HEK293 (cell line): ENCODE measurements around the gene ZC2HC1C.

Experiments used
- CTCF ChIA-PET: fragments of 350-600 bp; formaldehyde crosslinking; extraction: SDS; loops from one replicate; lab custom pipeline; 2021; ENCODE audit warnings: antibody characterized with exemption; lab: Yijun Ruan, JAX
- POLR2A ChIA-PET: fragments of 300-600 bp; formaldehyde crosslinking; extraction: SDS; loops from one replicate; lab custom pipeline; 2020; ENCODE audit warnings: antibody characterized with exemption, inconsistent platforms; lab: Yijun Ruan, JAX
- H3K27ac ChIP-seq: fragments of 200-500 bp; sonication (Bioruptor generic); 2 replicates; pipeline ENCODE4 v1.5.1; 2014; ENCODE audit warnings: low read depth, low read length, control low read depth, inconsistent platforms; ENCODE audit errors: extremely low read depth
- H3K36me3 ChIP-seq, 2 experiments: fragments of 200-500 bp in 1 of 2; sonication (Bioruptor generic) in 1 of 2; 1 replicate in 1 of 2; 2 replicates in 1 of 2; pipeline ENCODE4 v1.5.1; 2014 to 2017; ENCODE audit warnings: inconsistent platforms in 2 of 2, low read length in 2 of 2; ENCODE audit not compliant: control insufficient read depth in 2 of 2, insufficient read depth in 1 of 2
- H3K4me1 ChIP-seq: fragments of 200-500 bp; sonication (Bioruptor generic); 2 replicates; pipeline ENCODE4 v1.5.1; 2014; ENCODE audit warnings: mild to moderate bottlenecking, low read length, inconsistent platforms; ENCODE audit not compliant: control insufficient read depth, insufficient read depth
- H3K4me3 ChIP-seq: 2 replicates; pipeline ENCODE4 v1.5.1; 2011; ENCODE audit warnings: low read depth, mild to moderate bottlenecking, control low read depth, low read length, moderate library complexity
- H3K9me3 ChIP-seq: fragments of 200-500 bp; sonication (Bioruptor generic); 2 replicates; pipeline ENCODE4 v1.5.1; 2014; ENCODE audit warnings: low read depth, low read length, inconsistent platforms; ENCODE audit not compliant: control insufficient read depth, insufficient read depth
- ELK4 ChIP-seq: IDR thresholded peaks from 2 replicates; pipeline ENCODE4 v1.6.1; 2011; ENCODE audit warnings: mild to moderate bottlenecking, low read depth, low read length, borderline replicate concordance
- HOXA7 ChIP-seq: sonication (generic); formaldehyde crosslinking; IDR thresholded peaks from 2 replicates; pipeline ENCODE4 v1.8.1; 2022; ENCODE audit warnings: missing genetic modification reagents, borderline replicate concordance
- MZF1 ChIP-seq: fragments of 450-650 bp; formaldehyde crosslinking; IDR thresholded peaks from 2 replicates; pipeline ENCODE4 v1.5.1; 2017; ENCODE audit warnings: missing biosample characterization, missing genetic modification characterization, borderline replicate concordance
- PRDM2 ChIP-seq: fragments of 450-650 bp; formaldehyde crosslinking; IDR thresholded peaks from 2 replicates; pipeline ENCODE4 v1.5.1; 2016; ENCODE audit warnings: missing biosample characterization, missing genetic modification characterization, borderline replicate concordance
- PRDM6 ChIP-seq: fragments of 450-650 bp; formaldehyde crosslinking; IDR thresholded peaks from 2 replicates; pipeline ENCODE4 v1.5.1; 2017; ENCODE audit warnings: missing biosample characterization, missing genetic modification characterization
- ZBTB48 ChIP-seq: fragments of 450-650 bp; formaldehyde crosslinking; IDR thresholded peaks from 2 replicates; pipeline ENCODE4 v1.5.1; 2016; ENCODE audit warnings: missing biosample characterization, missing genetic modification characterization
- ZBTB6 ChIP-seq: fragments of 450-650 bp; formaldehyde crosslinking; IDR thresholded peaks from 2 replicates; pipeline ENCODE4 v1.5.1; 2017; ENCODE audit warnings: missing biosample characterization, missing genetic modification characterization
- ZNF169 ChIP-seq: fragments of 450-650 bp; formaldehyde crosslinking; IDR thresholded peaks from 2 replicates; pipeline ENCODE4 v1.5.1; 2016; ENCODE audit warnings: missing biosample characterization, missing genetic modification characterization
- ZNF174 ChIP-seq: fragments of 450-650 bp; formaldehyde crosslinking; IDR thresholded peaks from 2 replicates; pipeline ENCODE4 v1.5.0; 2017; ENCODE audit warnings: missing biosample characterization, mild to moderate bottlenecking, missing genetic modification characterization
- ZNF324 ChIP-seq: fragments of 450-650 bp; formaldehyde crosslinking; IDR thresholded peaks from 2 replicates; pipeline ENCODE4 v1.5.1; 2016; ENCODE audit warnings: missing biosample characterization, missing genetic modification characterization
- ZNF548 ChIP-seq: fragments of 450-650 bp; formaldehyde crosslinking; IDR thresholded peaks from 2 replicates; pipeline ENCODE4 v1.5.1; 2016; ENCODE audit warnings: missing biosample characterization, missing genetic modification characterization
- ZNF701 ChIP-seq: fragments of 450-650 bp; formaldehyde crosslinking; IDR thresholded peaks from 2 replicates; pipeline ENCODE4 v1.5.1; 2016; ENCODE audit warnings: missing biosample characterization, missing genetic modification characterization
- ZSCAN23 ChIP-seq: fragments of 450-650 bp; formaldehyde crosslinking; IDR thresholded peaks from 2 replicates; pipeline ENCODE4 v1.5.1; 2016; ENCODE audit warnings: missing biosample characterization, missing genetic modification characterization
- TF ChIP-seq, protein P1 (sequence below): fragments of 450-650 bp; formaldehyde crosslinking; IDR thresholded peaks from 2 replicates; pipeline ENCODE4 v1.5.1; 2016; ENCODE audit warnings: missing biosample characterization, missing genetic modification characterization, low read depth
- TF ChIP-seq, protein P2 (sequence below): fragments of 450-650 bp; formaldehyde crosslinking; IDR thresholded peaks from 2 replicates; pipeline ENCODE4 v1.5.1; 2016; ENCODE audit warnings: missing biosample characterization, missing genetic modification characterization
- TF ChIP-seq, protein P3 (sequence below): fragments of 450-650 bp; formaldehyde crosslinking; conservative IDR thresholded peaks from 2 replicates; pipeline ENCODE4 v1.5.1; 2016; ENCODE audit warnings: low read depth, missing biosample characterization, missing genetic modification characterization

The ZC2HC1C gene

DNA sequence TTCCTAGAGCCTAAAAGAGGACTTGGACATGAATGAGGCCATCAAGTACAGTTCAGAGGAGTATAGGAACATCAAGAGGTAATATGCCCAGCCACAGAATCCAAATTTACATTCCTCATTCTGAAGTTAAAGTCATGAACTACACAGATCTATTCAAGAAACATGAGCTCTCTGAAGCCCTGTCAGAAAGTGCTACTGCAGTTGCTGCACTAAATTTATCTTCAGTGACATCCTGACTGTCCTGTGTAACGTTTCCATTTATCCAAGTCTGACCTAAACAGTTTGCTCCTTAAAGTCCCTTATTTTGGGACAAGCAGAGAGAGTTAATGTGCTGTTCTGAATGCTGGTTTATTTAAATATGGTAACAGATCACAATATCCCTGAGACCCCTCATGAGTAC lies 29.2 kb downstream of the ZC2HC1C start (continued):
- TF ChIP-seq, protein P1, sequence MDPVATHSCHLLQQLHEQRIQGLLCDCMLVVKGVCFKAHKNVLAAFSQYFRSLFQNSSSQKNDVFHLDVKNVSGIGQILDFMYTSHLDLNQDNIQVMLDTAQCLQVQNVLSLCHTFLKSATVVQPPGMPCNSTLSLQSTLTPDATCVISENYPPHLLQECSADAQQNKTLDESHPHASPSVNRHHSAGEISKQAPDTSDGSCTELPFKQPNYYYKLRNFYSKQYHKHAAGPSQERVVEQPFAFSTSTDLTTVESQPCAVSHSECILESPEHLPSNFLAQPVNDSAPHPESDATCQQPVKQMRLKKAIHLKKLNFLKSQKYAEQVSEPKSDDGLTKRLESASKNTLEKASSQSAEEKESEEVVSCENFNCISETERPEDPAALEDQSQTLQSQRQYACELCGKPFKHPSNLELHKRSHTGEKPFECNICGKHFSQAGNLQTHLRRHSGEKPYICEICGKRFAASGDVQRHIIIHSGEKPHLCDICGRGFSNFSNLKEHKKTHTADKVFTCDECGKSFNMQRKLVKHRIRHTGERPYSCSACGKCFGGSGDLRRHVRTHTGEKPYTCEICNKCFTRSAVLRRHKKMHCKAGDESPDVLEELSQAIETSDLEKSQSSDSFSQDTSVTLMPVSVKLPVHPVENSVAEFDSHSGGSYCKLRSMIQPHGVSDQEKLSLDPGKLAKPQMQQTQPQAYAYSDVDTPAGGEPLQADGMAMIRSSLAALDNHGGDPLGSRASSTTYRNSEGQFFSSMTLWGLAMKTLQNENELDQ (tag by site-specific recombination): no peak
- no peak for TF ChIP-seq ZNF548 (tag by site-specific recombination)
- TF ChIP-seq, protein P2, sequence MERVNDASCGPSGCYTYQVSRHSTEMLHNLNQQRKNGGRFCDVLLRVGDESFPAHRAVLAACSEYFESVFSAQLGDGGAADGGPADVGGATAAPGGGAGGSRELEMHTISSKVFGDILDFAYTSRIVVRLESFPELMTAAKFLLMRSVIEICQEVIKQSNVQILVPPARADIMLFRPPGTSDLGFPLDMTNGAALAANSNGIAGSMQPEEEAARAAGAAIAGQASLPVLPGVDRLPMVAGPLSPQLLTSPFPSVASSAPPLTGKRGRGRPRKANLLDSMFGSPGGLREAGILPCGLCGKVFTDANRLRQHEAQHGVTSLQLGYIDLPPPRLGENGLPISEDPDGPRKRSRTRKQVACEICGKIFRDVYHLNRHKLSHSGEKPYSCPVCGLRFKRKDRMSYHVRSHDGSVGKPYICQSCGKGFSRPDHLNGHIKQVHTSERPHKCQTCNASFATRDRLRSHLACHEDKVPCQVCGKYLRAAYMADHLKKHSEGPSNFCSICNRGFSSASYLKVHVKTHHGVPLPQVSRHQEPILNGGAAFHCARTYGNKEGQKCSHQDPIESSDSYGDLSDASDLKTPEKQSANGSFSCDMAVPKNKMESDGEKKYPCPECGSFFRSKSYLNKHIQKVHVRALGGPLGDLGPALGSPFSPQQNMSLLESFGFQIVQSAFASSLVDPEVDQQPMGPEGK (tag by site-specific recombination): no peak
- no peak for TF ChIP-seq ZNF324 (tag by site-specific recombination)
- no peak for TF ChIP-seq ZBTB6 (tag by site-specific recombination)

DNA sequence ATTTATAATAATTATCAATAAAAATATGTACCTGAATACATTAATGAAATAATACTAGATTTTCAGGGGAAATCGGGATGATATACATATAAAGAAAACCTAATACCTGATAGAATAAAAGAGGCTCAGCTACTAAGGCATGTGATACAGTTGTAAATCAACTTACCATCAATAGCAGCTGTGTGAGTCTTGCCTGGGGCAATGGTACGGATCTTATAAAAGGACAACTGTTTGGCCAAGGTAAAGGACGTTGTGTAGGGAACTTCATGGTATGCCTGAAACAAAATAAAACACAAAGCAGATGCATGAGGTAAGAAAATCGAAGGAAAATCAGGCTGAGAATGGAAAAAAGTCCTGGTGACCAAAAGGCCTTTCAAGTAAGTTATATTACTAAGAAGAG lies 32.0 kb downstream of the ZC2HC1C start:
- peaks cover 78 to 85% of the 10 kb centered on the region in 2 experiments for H3K36me3 ChIP-seq
- CTCF ChIA-PET: no interaction called here
- no peak for TF ChIP-seq ZSCAN23
- TF ChIP-seq PRDM2 (tag by site-specific recombination): no peak
- no peak for TF ChIP-seq ZNF174 (tag by site-specific recombination)
- no peak for TF ChIP-seq MZF1
- TF ChIP-seq HOXA7 (CRISPR knock-in tag): no peak
- TF ChIP-seq ZNF169 (tag by site-specific recombination): no peak
- TF ChIP-seq ZNF701 (tag by site-specific recombination): no peak
- no peak for TF ChIP-seq ZBTB48 (tag by site-specific recombination)
- TF ChIP-seq, protein P3, sequence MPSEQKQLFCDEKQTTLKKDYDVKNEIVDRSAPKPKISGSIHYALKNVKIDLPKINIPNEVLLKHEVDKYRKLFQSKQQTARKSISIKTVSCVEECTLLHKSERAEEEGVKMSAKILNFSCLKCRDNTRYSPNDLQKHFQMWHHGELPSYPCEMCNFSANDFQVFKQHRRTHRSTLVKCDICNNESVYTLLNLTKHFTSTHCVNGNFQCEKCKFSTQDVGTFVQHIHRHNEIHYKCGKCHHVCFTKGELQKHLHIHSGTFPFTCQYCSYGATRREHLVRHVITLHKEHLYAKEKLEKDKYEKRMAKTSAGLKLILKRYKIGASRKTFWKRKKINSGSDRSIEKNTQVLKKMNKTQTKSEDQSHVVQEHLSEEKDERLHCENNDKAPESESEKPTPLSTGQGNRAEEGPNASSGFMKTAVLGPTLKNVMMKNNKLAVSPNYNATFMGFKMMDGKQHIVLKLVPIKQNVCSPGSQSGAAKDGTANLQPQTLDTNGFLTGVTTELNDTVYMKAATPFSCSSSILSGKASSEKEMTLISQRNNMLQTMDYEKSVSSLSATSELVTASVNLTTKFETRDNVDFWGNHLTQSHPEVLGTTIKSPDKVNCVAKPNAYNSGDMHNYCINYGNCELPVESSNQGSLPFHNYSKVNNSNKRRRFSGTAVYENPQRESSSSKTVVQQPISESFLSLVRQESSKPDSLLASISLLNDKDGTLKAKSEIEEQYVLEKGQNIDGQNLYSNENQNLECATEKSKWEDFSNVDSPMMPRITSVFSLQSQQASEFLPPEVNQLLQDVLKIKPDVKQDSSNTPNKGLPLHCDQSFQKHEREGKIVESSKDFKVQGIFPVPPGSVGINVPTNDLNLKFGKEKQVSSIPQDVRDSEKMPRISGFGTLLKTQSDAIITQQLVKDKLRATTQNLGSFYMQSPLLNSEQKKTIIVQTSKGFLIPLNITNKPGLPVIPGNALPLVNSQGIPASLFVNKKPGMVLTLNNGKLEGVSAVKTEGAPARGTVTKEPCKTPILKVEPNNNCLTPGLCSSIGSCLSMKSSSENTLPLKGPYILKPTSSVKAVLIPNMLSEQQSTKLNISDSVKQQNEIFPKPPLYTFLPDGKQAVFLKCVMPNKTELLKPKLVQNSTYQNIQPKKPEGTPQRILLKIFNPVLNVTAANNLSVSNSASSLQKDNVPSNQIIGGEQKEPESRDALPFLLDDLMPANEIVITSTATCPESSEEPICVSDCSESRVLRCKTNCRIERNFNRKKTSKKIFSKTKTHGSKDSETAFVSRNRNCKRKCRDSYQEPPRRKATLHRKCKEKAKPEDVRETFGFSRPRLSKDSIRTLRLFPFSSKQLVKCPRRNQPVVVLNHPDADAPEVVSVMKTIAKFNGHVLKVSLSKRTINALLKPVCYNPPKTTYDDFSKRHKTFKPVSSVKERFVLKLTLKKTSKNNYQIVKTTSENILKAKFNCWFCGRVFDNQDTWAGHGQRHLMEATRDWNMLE (tag by site-specific recombination): no peak
- TF ChIP-seq ELK4: no peak
- TF ChIP-seq PRDM6 (tag by site-specific recombination): no peak

More for the DNA sequence above, 32.0 kb downstream of the ZC2HC1C start:
- Histone ChIP-seq H3K9me3 (no peaks in the 10 kb centered on the region), H3K4me1 (no peaks in the 10 kb centered on the region), H3K4me3 (no peak overlapping the region), H3K27ac (no peak overlapping the region)
- POLR2A ChIA-PET: interaction anchor here (0.6 kb wide), 1 partner anchor 795 kb away, joined by 8 read pairs; no protein-coding TSS in a partner anchor
